IPS DF 6.9 (cell line): ENCODE data around the gene ADORA1.

Source experiments
- DNase-seq: peaks from one replicate; pipeline ENCODE4 v3.0.0-alpha.2; 2013; ENCODE audit warnings: low read depth, low spot score
- H3K27ac ChIP-seq: one replicate; pipeline ENCODE4 v1.5.1; 2013; ENCODE audit warnings: low read length, control low read depth
- H3K27me3 ChIP-seq: 2 replicates; pipeline ENCODE4 v1.6.1; 2013; ENCODE audit warnings: mild to moderate bottlenecking, low read length; ENCODE audit not compliant: control insufficient read depth, insufficient read depth
- H3K36me3 ChIP-seq: 2 replicates; pipeline ENCODE4 v1.6.1; 2013; ENCODE audit warnings: low read length; ENCODE audit not compliant: control insufficient read depth, insufficient read depth
- H3K4me1 ChIP-seq: 2 replicates; pipeline ENCODE4 v1.6.1; 2013; ENCODE audit warnings: low read length; ENCODE audit not compliant: control insufficient read depth, insufficient read depth
- H3K4me3 ChIP-seq: 2 replicates; pipeline ENCODE4 v1.5.1; 2013; ENCODE audit warnings: mild to moderate bottlenecking, low read length
- H3K9me3 ChIP-seq: 2 replicates; pipeline ENCODE4 v1.6.1; 2013; ENCODE audit warnings: low read length, inconsistent platforms; ENCODE audit not compliant: control insufficient read depth, insufficient read depth
- WGBS: extraction: QIAGEN DNeasy Blood & Tissue Kit; methylation state at CpG from one replicate; pipeline ENCODE4 v1.1.7; 2013; ENCODE audit warnings: mixed read lengths, missing lambda C conversion rate; ENCODE audit not compliant: insufficient read length, insufficient coverage; 5-methylcytosine and 5-hydroxymethylcytosine counted together

The ADORA1 gene

DNA sequence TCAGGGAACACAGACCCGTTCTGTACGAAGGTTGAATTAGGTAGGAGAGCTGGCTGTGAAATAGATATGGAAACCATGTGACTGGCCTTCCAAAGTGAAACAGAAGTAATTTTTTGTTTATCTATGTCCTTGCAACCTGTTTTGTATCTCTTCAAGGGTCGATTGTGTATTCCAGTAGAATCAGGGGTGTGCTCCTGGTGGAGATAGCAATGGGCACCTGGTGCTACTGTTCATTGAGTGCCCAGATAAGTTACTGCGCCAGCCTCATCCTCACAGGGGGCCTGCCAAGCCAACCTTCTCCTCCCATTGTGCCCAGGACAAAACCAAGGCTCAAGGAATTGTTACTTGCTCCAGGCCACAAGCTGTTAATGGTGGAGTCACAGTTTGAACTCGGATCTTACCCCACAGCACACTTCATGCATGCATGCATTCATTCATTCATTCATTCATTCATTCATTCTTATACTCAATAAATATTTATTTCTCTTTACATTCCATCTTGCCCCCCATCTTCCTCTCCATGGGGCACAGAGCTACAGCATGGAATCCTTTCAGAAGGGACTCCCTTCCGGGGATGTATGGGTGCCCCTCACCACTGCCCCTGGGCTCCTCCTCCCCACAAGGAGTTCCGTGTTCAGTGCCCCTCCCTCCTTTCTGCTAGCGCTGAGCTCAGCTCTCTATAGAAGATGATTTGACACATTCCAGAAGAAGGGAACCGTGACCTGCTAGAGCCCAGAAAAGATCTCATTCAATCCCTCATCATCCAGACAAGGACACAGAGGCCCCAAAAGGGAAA lies 24.0 kb downstream of the ADORA1 start:
- Histone ChIP-seq H3K27ac (no peak overlapping the region), H3K36me3 (no peaks in the 10 kb centered on the region), H3K9me3 (no peaks in the 10 kb centered on the region), H3K4me1 (peaks cover 28% of the 10 kb centered on the region), H3K4me3 (no peak overlapping the region), H3K27me3 (no peaks in the 10 kb centered on the region)
- no CpG with 5 or more reads among the region's 9 CpGs for WGBS
- no peak for DNase-seq

- no peak overlapping the region for H3K27ac ChIP-seq
- peaks cover 21% of the 10 kb centered on the region; the same call in 1 of the 2 replicates for H3K4me1 ChIP-seq
- DNase-seq: no peak
- no peaks in the 10 kb centered on the region for H3K36me3 ChIP-seq
- no peaks in the 10 kb centered on the region for H3K9me3 ChIP-seq
- no peaks in the 10 kb centered on the region for H3K27me3 ChIP-seq
- no peak overlapping the region for H3K4me3 ChIP-seq
- WGBS: no CpG with 5 or more reads among the region's 10 CpGs
Observed at GRCh38 chr1:203152158-203153034, 24.9 kb downstream of the ADORA1 start.

GRCh38 chr1:203153051-203153988 lies 25.8 kb downstream of the ADORA1 start:
- no CpG with 5 or more reads among the region's 9 CpGs for WGBS
- Histone ChIP-seq H3K4me3 (no peak overlapping the region), H3K27me3 (no peaks in the 10 kb centered on the region), H3K27ac (no peak overlapping the region), H3K4me1 (peaks cover 17% of the 10 kb centered on the region; the same call in 1 of the 2 replicates), H3K9me3 (no peaks in the 10 kb centered on the region), H3K36me3 (no peaks in the 10 kb centered on the region)
- DNase-seq: no peak

GRCh38 chr1:203153989-203154821 lies 26.7 kb downstream of the ADORA1 start:
- Histone ChIP-seq H3K36me3 (no peaks in the 10 kb centered on the region), H3K27ac (no peak overlapping the region), H3K27me3 (no peaks in the 10 kb centered on the region), H3K9me3 (no peaks in the 10 kb centered on the region), H3K4me3 (no peak overlapping the region), H3K4me1 (peaks cover 14% of the 10 kb centered on the region; the same call in 1 of the 2 replicates)
- no CpG with 5 or more reads among the region's 13 CpGs for WGBS
- no peak for DNase-seq

GRCh38 chr1:203156280-203156679 lies 28.8 kb downstream of the ADORA1 start:
- Histone ChIP-seq H3K27me3 (no peaks in the 10 kb centered on the region), H3K36me3 (no peaks in the 10 kb centered on the region), H3K27ac (no peak overlapping the region), H3K4me1 (peaks cover 14% of the 10 kb centered on the region; the same call in 1 of the 2 replicates), H3K4me3 (no peak overlapping the region), H3K9me3 (no peaks in the 10 kb centered on the region)
- no CpG with 5 or more reads among the region's 1 CpG for WGBS
- no peak for DNase-seq

- Histone ChIP-seq H3K27ac (no peak overlapping the region), H3K27me3 (no peaks in the 10 kb centered on the region), H3K4me3 (no peak overlapping the region), H3K4me1 (peaks cover 7% of the 10 kb centered on the region; the same call in 1 of the 2 replicates), H3K36me3 (no peaks in the 10 kb centered on the region), H3K9me3 (no peaks in the 10 kb centered on the region)
- WGBS: no CpG with 5 or more reads among the region's 1 CpG
- DNase-seq: no peak
Observed at GRCh38 chr1:203158423-203158822, 30.9 kb downstream of the ADORA1 start.

DNA sequence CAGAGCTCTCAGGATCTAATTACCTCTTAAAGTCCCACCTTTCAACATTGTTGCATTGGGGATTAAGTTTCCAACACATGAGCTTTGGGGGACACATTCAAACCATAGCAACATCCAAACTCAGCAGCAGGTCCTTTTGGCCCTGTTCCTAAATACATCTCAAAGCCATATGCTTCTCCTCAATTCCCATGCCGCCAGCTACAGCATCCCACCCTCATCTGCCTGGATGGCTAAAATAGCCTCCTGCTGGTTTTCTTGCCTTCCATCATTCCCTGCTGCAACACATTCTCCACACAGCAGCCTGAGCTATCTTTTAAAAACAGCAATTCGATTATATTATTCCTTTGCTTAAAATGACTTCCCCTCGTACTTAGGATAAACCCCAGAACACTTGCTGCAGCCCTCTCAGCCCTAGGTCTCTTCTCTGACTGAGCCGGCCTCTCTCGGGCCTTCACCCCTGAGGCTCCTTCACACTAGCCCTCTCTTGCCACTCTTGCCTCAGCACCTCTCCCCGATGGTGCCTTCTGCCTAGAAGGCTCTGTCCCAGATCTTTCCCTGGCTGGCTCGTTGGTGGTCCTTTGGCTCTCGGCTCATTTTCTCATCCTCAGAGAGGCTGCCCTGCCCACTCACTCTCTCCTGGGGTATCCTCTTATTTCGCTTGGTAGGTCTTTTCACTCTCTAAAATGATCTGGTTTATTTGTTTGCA lies 31.6 kb downstream of the ADORA1 start:
- no peak for DNase-seq
- H3K36me3 ChIP-seq: no peaks in the 10 kb centered on the region
- H3K27ac ChIP-seq: no peak overlapping the region
- peaks cover 3% of the 10 kb centered on the region; the same call in 1 of the 2 replicates for H3K4me1 ChIP-seq
- H3K9me3 ChIP-seq: no peaks in the 10 kb centered on the region
- H3K4me3 ChIP-seq: no peak overlapping the region
- no CpG with 5 or more reads among the region's 9 CpGs for WGBS
- no peaks in the 10 kb centered on the region for H3K27me3 ChIP-seq

- DNase-seq: no peak
- H3K36me3 ChIP-seq: no peaks in the 10 kb centered on the region
- no CpG with 5 or more reads among the region's 1 CpG for WGBS
- no peaks in the 10 kb centered on the region for H3K9me3 ChIP-seq
- no peak overlapping the region for H3K27ac ChIP-seq
- no peak overlapping the region for H3K4me3 ChIP-seq
- H3K4me1 ChIP-seq: no peaks in the 10 kb centered on the region
- H3K27me3 ChIP-seq: no peaks in the 10 kb centered on the region
Observed at GRCh38 chr1:203159844-203160243, 32.3 kb downstream of the ADORA1 start.

- no peak overlapping the region for H3K4me3 ChIP-seq
- H3K4me1 ChIP-seq: no peaks in the 10 kb centered on the region
- WGBS: no CpG with 5 or more reads among the region's 6 CpGs
- no peaks in the 10 kb centered on the region for H3K27me3 ChIP-seq
- no peak for DNase-seq
- no peaks in the 10 kb centered on the region for H3K36me3 ChIP-seq
- no peaks in the 10 kb centered on the region for H3K9me3 ChIP-seq
- no peak overlapping the region for H3K27ac ChIP-seq
Observed at GRCh38 chr1:203161175-203161574, 33.6 kb downstream of the ADORA1 start.
